G401.6 (cell line): ENCODE measurements around the gene CHI3L1.

Experiments
- FAIRE-seq: peaks from 2 replicates; lab custom pipeline; 2012; peaks lifted over from hg19 to GRCh38; lab: Jason Lieb, UNC

Gene CHI3L1

DNA sequence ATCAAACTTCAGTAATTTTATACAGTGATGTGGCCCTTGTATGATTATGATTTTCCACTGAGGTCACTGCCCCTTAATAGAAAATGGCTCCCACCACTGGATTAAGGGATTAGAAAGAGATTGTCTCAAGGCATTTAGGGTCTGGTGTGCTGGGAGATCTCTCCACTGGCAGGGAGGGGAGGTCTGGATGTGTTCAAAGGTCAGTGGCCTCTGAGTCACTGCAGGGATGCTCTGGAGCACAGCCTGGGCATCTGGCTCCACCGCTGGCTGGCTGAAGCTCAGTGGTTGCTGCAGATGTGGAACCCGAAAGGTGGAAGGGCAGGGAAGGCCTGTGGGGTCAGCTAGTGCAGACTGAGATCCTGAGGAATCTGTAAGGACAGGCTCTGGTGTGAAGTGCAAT lies 18.3 kb upstream of the CHI3L1 start:
- FAIRE-seq = no peak

DNA sequence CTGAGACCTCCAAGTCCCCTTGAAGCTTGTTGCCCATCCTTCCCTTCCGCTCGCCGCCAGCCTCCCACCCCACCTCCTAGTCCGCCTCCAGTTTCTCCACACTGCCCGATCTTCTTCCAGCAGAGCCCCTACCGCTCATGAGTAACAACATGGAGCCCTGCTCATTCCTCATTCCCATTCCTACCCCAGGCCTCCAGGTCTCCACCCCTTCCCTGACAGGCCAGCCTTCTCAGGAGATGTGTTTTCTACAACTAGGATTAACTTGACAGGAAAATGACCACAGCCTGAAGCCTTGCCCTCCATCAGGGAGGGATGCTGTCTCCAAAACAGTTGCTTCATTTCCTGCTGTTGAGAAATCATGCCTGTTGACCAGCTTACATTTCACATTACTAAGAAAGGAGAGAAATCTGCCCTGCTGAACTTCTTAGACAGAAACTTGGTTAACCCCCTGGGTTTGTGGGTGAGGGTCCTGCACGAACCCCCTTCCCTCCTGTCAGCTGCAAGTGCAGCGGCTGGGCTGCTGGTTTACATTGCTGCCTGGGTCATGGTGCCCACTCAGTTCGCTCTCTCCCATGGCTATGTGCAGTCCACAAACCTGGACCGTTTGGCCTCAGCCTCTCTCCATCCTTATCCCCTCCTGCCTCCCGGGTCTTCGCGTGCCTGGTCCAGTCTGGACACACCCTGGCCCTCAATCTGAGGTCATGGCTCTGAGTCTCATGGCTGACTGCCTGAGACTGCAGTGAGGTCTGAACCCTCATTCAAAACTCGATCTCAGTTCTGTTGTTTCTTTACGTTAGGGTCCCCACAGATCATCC lies 16.1 kb upstream of the CHI3L1 start:
- FAIRE-seq = no peak

DNA sequence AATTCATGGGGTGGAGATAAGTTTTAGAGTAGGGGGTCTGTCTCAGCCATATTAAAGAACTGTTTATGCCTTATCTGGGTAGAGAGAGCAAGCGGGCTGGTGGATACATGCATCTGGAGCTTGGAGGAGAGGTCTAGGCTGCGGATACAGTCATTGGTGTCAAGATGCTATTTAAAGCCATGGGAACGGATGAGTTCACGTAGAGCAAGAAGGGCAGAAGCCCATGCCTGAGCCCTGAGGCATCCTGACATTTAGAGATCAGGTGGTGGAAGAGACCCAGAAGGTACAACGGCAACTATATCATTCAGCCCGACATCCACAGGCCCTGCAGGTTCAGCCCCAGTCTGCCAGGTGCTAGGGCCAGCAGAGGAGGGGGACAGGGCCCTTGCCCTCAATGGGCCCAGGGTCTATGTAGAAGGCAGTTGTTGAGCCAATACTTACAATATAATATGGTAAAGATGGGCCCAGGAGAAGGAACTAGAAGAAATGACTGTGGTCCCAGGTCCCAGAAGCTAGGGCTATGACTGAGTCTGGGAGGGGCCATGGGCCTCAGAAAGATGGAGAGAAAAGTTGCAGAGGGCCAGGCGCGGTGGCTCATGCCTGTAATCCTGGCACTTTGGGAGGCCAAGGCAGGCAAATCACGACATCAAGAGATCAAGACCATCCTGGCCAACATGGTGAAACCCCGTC lies 15.2 kb upstream of the CHI3L1 start:
- FAIRE-seq = no peak

DNA sequence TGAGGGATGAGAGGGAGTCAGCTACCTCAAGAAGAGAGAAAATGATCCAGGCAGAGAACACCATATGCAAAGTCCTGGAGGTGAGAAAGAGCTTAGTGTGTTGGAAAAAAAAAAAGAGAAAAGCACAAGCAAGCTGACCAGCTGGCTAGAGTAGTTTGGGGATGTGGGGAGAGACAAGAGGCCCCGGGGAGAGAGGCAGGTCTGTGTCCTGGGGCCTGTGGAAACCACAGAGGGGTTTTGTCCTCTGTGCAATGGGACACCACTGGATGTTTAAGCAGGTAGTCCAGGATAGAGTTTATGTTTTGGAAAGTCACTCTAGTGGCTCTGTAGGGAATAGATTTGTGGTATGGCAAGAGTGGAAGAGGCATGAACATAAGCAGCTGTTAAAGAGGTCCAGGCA lies 14.4 kb upstream of the CHI3L1 start:
- no peak for FAIRE-seq

DNA sequence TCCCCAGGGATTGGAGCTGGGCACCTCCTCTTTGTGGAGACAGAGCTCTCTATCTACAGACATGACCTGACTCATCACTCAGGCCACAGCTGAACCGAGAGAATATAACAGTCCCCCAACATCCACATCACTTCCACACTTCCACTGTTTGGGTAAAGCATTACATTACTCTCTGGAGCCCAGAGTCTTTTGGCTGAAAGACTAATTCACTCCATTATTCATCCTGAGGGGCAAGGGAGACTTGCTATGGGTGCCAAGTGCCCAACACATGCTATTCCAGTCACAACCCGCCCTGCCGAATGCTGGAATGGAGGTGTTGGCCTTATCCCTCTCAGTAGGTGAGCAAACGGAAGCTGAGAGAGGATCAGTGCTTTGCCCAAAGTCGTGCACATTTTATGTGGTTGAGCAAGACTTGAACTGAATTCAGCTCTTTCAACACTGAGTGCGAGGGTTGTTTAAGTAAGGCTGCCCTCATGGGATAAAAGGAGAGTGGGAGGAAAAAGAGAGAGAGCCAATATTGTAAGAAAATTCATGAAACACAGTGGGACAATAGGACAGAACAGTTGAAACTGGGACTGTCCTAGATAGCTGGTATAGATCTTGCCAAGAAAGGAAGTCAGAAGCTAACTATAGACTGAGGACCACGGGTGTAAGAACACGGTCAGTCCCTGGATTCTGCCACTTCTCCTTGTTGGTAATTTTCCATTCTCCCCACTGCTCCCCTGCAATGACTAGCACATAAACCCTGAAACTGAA lies 13.5 kb upstream of the CHI3L1 start:
- no peak for FAIRE-seq

- no peak for FAIRE-seq
Measured at GRCh38 chr1:203199481-203199815, 12.9 kb upstream of the CHI3L1 start.

DNA sequence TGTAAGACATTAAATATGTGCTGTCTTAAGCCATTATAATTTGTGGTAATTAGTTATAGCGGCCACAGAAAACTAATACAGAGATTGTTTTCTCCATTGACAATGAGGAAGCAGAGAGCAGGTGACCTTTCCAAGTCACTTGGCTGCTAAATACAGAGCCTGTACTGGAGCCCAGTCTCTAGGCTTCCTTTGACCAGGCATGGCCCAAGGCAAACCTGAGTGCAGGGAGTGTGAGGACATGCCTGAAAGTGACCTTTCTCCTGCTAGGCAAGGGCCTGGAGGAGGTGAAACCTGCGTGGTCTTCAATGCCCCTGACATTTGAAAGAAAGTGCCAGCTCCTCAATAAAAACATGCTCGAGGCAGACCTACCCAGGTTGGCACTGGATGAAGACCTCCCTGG lies 12.5 kb upstream of the CHI3L1 start:
- FAIRE-seq = no peak

DNA sequence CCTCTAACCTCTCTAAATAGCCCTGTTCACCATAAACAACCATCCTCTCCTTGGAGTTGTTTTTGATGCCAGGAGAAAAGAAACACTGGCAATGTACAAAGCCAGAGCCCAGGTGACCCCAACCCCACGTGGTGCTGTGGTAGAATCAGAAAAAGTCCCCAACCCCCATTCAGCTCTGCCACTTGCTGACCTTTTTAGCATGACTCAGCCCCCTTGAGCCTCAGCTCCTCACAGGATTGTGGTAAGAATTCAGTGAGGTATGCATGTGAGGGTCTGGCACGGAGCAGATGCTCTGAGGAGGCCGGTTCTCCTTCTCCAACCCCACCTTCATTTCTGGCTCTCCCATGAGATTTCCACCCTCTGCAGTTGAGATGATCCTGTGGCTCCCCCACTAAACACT lies 11.1 kb upstream of the CHI3L1 start:
- no peak for FAIRE-seq

DNA sequence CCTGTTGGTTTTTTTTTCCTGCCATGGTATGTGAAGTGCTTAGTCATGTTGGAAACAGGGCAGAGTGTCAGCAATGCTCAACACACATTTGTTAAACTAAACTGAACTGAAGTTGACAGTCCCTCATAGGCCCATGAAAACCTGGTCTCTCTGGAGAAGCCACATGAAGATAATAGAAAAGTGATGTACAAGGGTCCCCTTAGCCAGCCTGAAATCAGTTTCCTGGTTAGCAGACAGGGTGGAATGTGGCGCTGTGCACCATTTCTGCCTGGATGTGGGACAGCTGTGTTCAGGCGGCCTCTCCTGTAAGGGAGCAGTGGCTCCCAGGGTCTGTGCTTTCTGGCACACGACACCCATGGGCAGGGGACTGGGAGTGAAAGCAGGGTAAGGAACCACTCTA lies 9.9 kb upstream of the CHI3L1 start:
- no peak for FAIRE-seq

DNA sequence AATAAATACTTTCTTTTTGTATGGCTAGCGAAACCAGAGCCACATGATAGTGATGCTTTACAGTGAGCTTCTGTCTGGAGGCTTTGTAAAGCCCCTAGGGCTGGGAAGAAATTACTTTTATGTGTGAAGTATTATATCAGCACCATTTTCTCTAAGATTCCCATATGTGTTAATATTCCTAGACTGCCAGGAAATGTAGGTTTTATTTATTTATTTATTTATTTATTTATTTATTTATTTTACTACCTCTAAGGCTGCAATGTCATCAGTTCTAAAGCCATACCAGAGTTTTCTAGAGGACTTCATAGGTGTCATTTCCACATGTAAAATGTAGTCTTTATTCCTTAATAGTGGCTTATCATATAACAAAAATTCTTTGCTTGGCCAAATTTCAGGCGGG lies 4.4 kb upstream of the CHI3L1 start:
- no peak for FAIRE-seq

DNA sequence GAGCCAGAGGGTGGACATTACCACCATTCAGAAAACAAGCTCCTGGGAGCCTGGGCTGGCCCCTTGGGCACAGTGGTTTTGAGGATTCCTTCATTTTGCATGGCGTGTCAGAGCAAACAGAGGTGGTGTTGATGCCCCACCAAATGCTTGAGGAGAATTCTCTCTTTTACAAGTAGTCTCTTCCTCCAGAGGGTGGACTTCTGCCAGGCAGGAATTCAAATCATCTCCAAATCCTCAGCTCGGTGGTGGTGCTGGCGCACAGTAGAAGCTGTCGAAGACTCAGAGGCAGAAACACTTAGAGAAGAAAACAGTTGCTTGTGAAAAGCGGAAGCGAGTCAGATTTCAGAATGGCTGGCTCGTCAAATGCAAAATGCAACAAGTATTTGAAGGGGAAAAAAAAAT lies 3.4 kb upstream of the CHI3L1 start:
- FAIRE-seq = no peak

GRCh38 chr1:203188686-203189232 lies 2.3 kb upstream of the CHI3L1 start:
- FAIRE-seq = no peak

- no peak for FAIRE-seq
Measured at GRCh38 chr1:203187689-203188264, 1.3 kb upstream of the CHI3L1 start.

DNA sequence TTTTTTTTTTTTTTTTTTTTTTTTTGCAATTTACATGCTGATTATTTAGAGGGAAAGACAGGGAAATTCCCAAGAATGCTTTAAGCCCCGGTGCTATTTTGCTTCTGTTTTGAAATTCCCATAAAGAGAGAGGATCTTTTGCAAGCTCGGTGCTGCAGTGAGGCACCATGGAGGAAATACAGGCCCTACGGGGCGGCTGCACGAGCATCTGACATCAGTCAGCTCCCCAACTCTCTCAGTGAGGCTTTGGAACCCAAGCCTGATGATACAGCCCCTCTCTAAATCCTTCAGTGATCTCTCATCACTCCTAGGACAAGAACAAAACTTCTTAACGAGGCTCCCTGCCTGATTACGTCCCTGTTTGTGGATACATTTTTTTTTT lies 791 bp upstream of the CHI3L1 start:
- FAIRE-seq = no peak

GRCh38 chr1:203186091-203186445 lies 436 bp downstream of the CHI3L1 start:
- FAIRE-seq = no peak

- FAIRE-seq = no peak
Measured at GRCh38 chr1:203185585-203185984, 919 bp downstream of the CHI3L1 start.

GRCh38 chr1:203185061-203185461 lies 1.4 kb downstream of the CHI3L1 start:
- FAIRE-seq = no peak

GRCh38 chr1:203184467-203184866 lies 2.0 kb downstream of the CHI3L1 start:
- no peak for FAIRE-seq

DNA sequence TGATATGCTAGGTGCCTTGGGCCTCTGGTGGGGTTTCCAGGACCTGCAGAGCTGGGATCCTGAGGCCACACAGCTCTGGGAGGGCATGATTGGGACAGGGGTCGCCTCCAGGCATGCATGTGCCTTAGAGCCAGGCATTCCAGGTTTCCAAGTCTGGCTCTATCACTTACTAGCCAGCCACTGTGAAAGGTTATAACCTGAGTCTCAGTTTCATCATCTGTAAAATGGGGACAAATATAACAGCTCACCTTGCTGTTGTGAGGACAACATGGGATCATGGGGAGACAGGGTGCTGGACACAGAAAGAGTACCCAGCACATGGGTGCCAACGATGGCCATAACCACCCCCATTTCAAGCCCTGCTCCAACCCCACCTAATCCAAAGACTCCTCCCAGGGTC lies 2.7 kb downstream of the CHI3L1 start:
- no peak for FAIRE-seq

DNA sequence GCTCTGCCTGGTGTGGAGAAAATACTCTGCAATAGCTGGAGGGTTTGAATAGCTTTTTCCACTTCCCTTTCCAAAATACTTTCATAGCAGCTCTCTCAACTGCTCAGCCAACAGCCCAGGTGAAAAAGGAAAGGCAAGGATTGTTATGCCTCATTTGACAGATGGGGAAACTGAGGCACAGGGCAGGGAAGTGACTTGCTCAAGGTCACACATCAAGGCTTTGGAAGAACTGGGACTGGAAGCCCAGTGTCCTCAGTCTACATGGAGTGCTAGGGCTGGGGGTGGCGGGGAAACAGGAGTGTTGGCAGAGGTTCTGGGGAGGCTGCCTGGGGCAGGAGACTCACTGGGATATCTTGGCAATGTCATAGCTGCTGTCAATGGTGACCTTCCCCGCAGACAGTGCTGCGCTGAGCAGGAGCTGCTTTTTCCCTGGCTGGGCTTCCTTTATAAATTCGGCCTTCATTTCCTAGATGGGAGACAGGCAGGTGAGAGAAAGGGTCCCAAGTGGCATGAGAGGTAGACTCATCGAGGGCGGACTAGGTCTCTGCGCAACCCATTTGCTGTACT lies 4.0 kb downstream of the CHI3L1 start:
- no peak for FAIRE-seq

- FAIRE-seq = no peak
Measured at GRCh38 chr1:203181586-203182386, 4.7 kb downstream of the CHI3L1 start.
